Gastrocnemius medialis (tissue), 4 donors: ENCODE data around the gene CHDH. TPM values are rescaled to one million over a fixed set of nuclear protein-coding genes. Genes with fewer than 3 reads are reported as not detected.

Experiments
- ATAC-seq, 2 donors: fragments of 150-250 bp; one replicate each; pipeline ENCODE4 v1.9.1; 2016
- DNase-seq, 2 donors: peaks; one replicate each; pipeline ENCODE4 v3.0.0-alpha.2; 2019
- H3K27ac ChIP-seq, 4 donors: fragments of 200-600 bp; sonication (generic); 1 replicate in 1 of 4; 2 replicates in 3 of 4; pipeline ENCODE4 v1.5.1; 2016 to 2018; ENCODE audit warnings: mild to moderate bottlenecking in 2 of 4, moderate library complexity in 1 of 4
- H3K27me3 ChIP-seq, 3 donors: fragments of 200-600 bp; sonication (generic) in 2 of 3; 1 replicate in 1 of 3; 2 replicates in 2 of 3; pipeline versions ENCODE4 v1.5.1 to v1.6.0; 2016 to 2019; ENCODE audit warnings: mild to moderate bottlenecking in 1 of 3, moderate library complexity in 1 of 3
- H3K36me3 ChIP-seq, 2 donors: fragments of 200-600 bp; sonication (generic) in 1 of 2; one replicate each; pipeline ENCODE4 v1.5.1; 2017 to 2018
- H3K4me1 ChIP-seq, 2 donors: fragments of 200-600 bp; sonication (generic) in 1 of 2; one replicate each; pipeline ENCODE4 v1.5.1; 2016 to 2017; ENCODE audit warnings: mild to moderate bottlenecking in 2 of 2
- H3K4me3 ChIP-seq, 4 donors: fragments of 200-600 bp; sonication (generic) in 3 of 4; 1 replicate in 1 of 4; 2 replicates in 3 of 4; pipeline ENCODE4 v1.5.1; 2016 to 2019; ENCODE audit warnings: mild to moderate bottlenecking in 2 of 4
- H3K9me3 ChIP-seq, 3 donors: fragments of 200-600 bp; sonication (generic) in 2 of 3; 1 replicate in 1 of 3; 2 replicates in 2 of 3; pipeline ENCODE4 v1.5.1; 2016 to 2019
- CTCF ChIP-seq, 5 experiments: fragments of 450-650 bp in 3 of 5; fragments of 200-600 bp in 2 of 5; sonication (generic) in 2 of 5; IDR thresholded peaks in 4 of 5; conservative IDR thresholded peaks in 1 of 5; 1 replicate in 4 of 5; 2 replicates in 1 of 5; pipeline ENCODE4 v1.5.1; 2016 to 2019; ENCODE audit warnings: antibody characterized with exemption in 5 of 5, mild to moderate bottlenecking in 3 of 5, moderate library complexity in 3 of 5
- POLR2A ChIP-seq, 2 donors: fragments of 450-650 bp; IDR thresholded peaks; one replicate each; pipeline ENCODE4 v1.6.1; 2017; ENCODE audit warnings: antibody characterized with exemption in 2 of 2, mild to moderate bottlenecking in 2 of 2, moderate library complexity in 2 of 2
- in situ Hi-C, 4 donors: fragments of 200-750 bp; cut with MboI; loops; one replicate each; pipeline versions ENCODE4 v1.15.0 to v1.8.0; 2017; ENCODE audit warnings: low sequenced_read_pairs in 4 of 4
- intact Hi-C: fragments of 100-400 bp; cut with DNase I; formaldehyde crosslinking; loops from one replicate; pipeline ENCODE4 v1.15.1; 2023; ENCODE audit warnings: low total_unique reads
- total RNA-seq, 4 donors: library from RNA; depleted of rRNA; stranded (reverse); fragments of >200 nt; gene quantifications; one replicate each; pipeline versions ENCODE4 v1.1.0 to v1.2.3, GENCODE V29; 2016

CHDH gene
- total RNA-seq, 4 donors from 2014 or later: 3.1 to 6.5 (median 3.6) TPM

DNA sequence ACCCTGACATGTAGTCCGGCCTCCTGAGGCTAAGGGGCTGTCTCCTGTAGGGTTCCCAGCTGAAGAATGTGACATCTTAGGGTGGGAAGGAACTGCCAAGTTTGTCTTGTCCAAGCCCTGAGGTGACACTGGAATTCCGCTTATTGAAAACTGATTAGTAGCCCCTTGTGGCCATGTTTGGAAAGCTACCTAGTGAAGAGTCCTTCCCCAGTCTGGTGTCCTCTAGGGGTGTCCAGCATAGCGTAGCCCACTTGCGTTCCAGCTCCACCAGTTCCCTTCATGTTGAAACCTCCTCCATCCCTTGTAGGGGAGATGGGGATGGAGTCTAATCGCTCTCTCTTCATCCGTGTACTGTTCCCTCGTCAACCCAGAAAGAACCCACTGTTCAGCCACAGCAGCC, 79.5 kb downstream of the CHDH start:
- in situ Hi-C loops: no loop called here
- no peaks in the 10 kb centered on the region for H3K4me1 ChIP-seq
- no peak for DNase-seq

GRCh38 chr3:53765753-53766152, 80.5 kb downstream of the CHDH start:
- Histone ChIP-seq H3K27ac (no peak overlapping the region), H3K36me3 (no peaks in the 10 kb centered on the region), H3K9me3 (no peaks in the 10 kb centered on the region), H3K4me3 (no peak overlapping the region), H3K4me1 (no peaks in the 10 kb centered on the region), H3K27me3 (no peaks in the 10 kb centered on the region)
- TF ChIP-seq CTCF (IDR thresholded peaks at IDR 0.05 in 4 of 5, conservative IDR thresholded peaks at IDR 0.05 in 1 of 5): no peak
- no peak for TF ChIP-seq POLR2A (IDR thresholded peaks at IDR 0.05)
- DNase-seq (no peak), ATAC-seq (no peak)
- intact Hi-C loops: no loop called here
- in situ Hi-C loops: no loop called here

More for the DNA sequence above, 79.5 kb downstream of the CHDH start:
- H3K9me3 ChIP-seq: no peaks in the 10 kb centered on the region
- peaks cover 0 to 6% (median 1%) of the 10 kb centered on the region in 3 donors for H3K27me3 ChIP-seq
- TF ChIP-seq POLR2A (IDR thresholded peaks at IDR 0.05) (no peak), CTCF (IDR thresholded peaks at IDR 0.05 in 4 of 5, conservative IDR thresholded peaks at IDR 0.05 in 1 of 5) (no peak)
- ATAC-seq: no peak
- H3K27ac ChIP-seq: no peak overlapping the region
- intact Hi-C loops: no loop called here
- H3K36me3 ChIP-seq: no peaks in the 10 kb centered on the region
- H3K4me3 ChIP-seq: no peak overlapping the region

GRCh38 chr3:53764026-53764775, 82.0 kb downstream of the CHDH start:
- intact Hi-C loops (no loop called here), in situ Hi-C loops (no loop called here)
- ATAC-seq (no peak), DNase-seq (no peak)
- H3K9me3 ChIP-seq: no peaks in the 10 kb centered on the region
- H3K27me3 ChIP-seq: no peaks in the 10 kb centered on the region
- H3K4me3 ChIP-seq: no peak overlapping the region
- H3K4me1 ChIP-seq: no peaks in the 10 kb centered on the region
- no peak overlapping the region for H3K27ac ChIP-seq
- no peaks in the 10 kb centered on the region for H3K36me3 ChIP-seq
- TF ChIP-seq CTCF (IDR thresholded peaks at IDR 0.05 in 4 of 5, conservative IDR thresholded peaks at IDR 0.05 in 1 of 5): no peak

DNA sequence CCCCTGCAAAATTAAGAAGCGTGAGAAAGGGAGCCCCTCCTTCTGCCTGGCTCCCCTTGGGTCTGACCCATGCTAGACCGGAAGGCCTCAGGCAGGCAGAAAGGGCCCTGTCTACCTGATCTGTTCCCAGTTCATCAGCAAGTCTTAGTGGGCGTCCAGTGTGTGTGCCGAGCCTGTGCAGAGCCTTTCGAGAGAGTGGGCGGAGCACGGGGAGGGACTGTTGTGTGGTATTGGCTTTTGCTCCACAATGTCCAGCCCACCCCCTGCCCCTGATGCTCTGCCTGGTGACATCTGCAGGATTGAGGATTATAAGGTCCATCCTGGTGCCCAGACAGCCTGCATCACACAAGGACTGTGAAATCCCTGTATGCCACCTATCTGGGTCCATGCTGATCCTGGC, 82.9 kb downstream of the CHDH start:
- H3K4me1 ChIP-seq: no peaks in the 10 kb centered on the region
- TF ChIP-seq POLR2A (IDR thresholded peaks at IDR 0.05) (no peak), CTCF (IDR thresholded peaks at IDR 0.05 in 4 of 5, conservative IDR thresholded peaks at IDR 0.05 in 1 of 5) (no peak)
- no peaks in the 10 kb centered on the region for H3K27me3 ChIP-seq
- in situ Hi-C loops: no loop called here
- H3K27ac ChIP-seq: no peak overlapping the region
- no peaks in the 10 kb centered on the region for H3K9me3 ChIP-seq
- H3K4me3 ChIP-seq: no peak overlapping the region
- no peaks in the 10 kb centered on the region for H3K36me3 ChIP-seq
- intact Hi-C loops: no loop called here
- ATAC-seq: no peak
- no peak for DNase-seq

Other genes starting within 250 kb of the CHDH start
- gene IL17RB, start 149 bp upstream of the CHDH start, total RNA-seq: 1 to 10 TPM in 2 of 4 donors, under 1 TPM in 2; 0.41 to 1.4 (median 0.79) TPM
- gene ACTR8, start 35.7 kb upstream of the CHDH start, total RNA-seq: 10 to 100 TPM; 13.6 to 24.9 (median 19.8) TPM
- gene SELENOK, start 45.4 kb upstream of the CHDH start, total RNA-seq: 10 to 100 TPM; 73.1 to 95.4 (median 80.8) TPM